GM13977 (cell line): ENCODE data around the gene ST3GAL5.
"Not testable (repeated sequence)": the region's sequence is repeated elsewhere in the genome, so short reads cannot be mapped to it uniquely, and the experiment has no call there.

ENCODE experiments used
- DNase-seq: peaks from one replicate; pipeline ENCODE4 v3.0.0; 2012; ENCODE audit warnings: low spot score
- CTCF ChIP-seq: IDR thresholded peaks from 2 replicates; pipeline ENCODE4 v1.5.1; 2012; ENCODE audit warnings: mild to moderate bottlenecking, control low read depth; ENCODE audit not compliant: insufficient read depth; ENCODE audit errors: extremely low read depth, missing control alignments
- in situ Hi-C: fragments of 300-500 bp; cut with MboI; formaldehyde crosslinking; loops from one replicate; pipeline ENCODE4 v1.12.0; 2022; ENCODE audit warnings: low sequenced_read_pairs, low pct_unique_long_range_greater_than_20kb, mixed read lengths, inconsistent platforms; ENCODE audit not compliant: unreplicated experiment

Gene ST3GAL5

GRCh38 chr2:85901155-85901554 is 12.4 kb upstream of the ST3GAL5 start:
- no peak for DNase-seq
- in situ Hi-C loops, result no loop called here
- TF ChIP-seq CTCF, result no peak

- in situ Hi-C loops, result no loop called here
- TF ChIP-seq CTCF, result no peak
- DNase-seq, result no peak
Observed at GRCh38 chr2:85900366-85900765, 11.6 kb upstream of the ST3GAL5 start.

GRCh38 chr2:85899849-85900248 is 11.1 kb upstream of the ST3GAL5 start:
- in situ Hi-C loops, result no loop called here
- no peak for TF ChIP-seq CTCF
- no peak for DNase-seq

- no peak for DNase-seq
- in situ Hi-C loops, result no loop called here
- no peak for TF ChIP-seq CTCF
Observed at GRCh38 chr2:85899284-85899683, 10.5 kb upstream of the ST3GAL5 start.

- no peak for DNase-seq
- in situ Hi-C loops, result no loop called here
- no peak for TF ChIP-seq CTCF
Observed at GRCh38 chr2:85898881-85899280, 10.1 kb upstream of the ST3GAL5 start.

- in situ Hi-C loops, DNase-seq: not testable (repeated sequence)
Observed at GRCh38 chr2:85894554-85895278, 5.9 kb upstream of the ST3GAL5 start.

- no peak for TF ChIP-seq CTCF
- in situ Hi-C loops, result no loop called here
- DNase-seq, result no peak
Observed at GRCh38 chr2:85893428-85894258, 4.9 kb upstream of the ST3GAL5 start.
